IPS-NIHi11 (cell line): ENCODE measurements around the gene NKIRAS1.
A peak's percentile ranks its signal among the peaks of the same experiment; 100 is the strongest.
"Not testable (repeated sequence)": the region's sequence is repeated elsewhere in the genome, so short reads cannot be mapped to it uniquely, and the experiment has no call there.

Experiments used
- DNase-seq: peaks from one replicate; pipeline ENCODE4 v3.0.0; 2012; ENCODE audit warnings: mixed read lengths, low spot score

The NKIRAS1 gene

DNA sequence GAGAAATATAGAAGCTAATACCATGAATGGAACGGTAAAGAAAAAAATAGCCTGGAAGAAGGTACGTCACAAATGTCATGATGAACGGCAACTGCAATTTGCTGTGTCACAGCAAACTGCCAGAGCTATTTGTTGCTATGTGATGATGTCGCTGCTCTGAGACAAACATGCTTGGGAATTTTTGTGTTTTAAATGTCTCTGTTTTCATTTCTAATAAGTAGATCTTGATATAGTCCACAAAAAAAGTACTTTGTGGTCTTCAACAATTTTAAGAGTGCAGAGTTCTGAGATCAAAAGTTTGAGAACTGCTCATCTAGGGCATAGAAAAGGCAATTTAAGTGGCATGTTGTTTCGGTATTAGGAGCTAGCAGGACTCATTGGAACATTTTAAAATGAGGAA, 24.0 kb upstream of the NKIRAS1 start:
- DNase-seq: no peak

DNA sequence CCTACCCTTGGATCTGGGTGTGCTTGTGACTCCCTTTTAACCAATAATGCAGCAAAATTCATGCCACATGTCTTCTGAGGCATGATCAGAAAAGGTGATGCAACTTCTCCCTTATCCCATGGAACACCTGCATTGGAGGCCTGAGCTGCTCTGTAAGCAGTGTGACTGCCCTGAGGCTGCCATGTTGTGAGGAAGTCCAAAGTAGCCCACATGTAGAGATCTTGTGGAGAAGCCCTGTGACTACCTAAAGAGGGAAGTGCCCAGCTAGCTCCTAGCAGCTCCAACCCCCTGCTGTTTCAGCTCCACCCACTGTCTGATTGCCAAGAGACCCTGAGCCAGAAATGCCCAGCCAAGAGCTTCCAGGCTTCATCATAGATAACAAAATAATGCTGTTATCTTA, 21.9 kb upstream of the NKIRAS1 start:
- no peak for DNase-seq

DNA sequence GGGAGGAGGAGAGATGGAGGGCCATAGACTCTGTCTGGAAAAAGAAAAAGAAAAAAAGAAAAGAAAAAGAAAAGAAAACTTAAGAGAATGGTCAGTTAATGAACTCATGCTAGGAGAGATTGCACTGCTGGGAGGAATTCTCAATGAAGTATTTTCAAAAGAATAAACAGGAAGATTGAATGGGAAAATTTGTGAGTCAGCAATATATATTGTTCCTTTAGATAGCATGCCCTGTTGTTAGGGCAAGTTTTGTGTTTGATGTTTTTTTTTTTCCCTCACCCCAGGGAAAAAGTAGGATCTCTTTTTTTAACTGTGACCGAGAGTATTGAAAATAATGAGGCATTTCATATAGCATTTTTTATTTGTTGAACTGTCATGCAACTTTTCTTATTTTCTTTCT, 20.5 kb upstream of the NKIRAS1 start:
- DNase-seq: no peak

- DNase-seq: no peak
Measured at GRCh38 chr3:23934253-23934652, 17.5 kb upstream of the NKIRAS1 start.

DNA sequence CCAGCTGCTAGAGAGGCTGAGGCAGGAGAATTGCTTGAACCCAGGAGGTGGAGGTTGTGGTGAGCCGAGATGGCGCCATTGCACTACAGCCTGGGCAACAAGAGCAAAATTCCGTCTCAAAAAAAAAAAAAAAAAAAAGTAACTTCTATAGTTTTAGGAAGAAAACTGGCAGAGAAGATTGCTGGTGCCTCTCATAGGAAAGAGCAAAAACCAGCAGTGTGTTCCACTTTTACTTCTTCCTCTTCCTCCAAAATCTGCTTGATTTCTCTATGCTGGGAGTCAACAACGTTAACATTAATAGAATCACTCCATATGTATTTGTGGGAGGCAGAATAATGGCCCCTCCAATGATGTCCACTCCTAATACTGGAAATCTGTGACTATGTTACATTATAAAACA, 15.8 kb upstream of the NKIRAS1 start:
- DNase-seq: no peak

GRCh38 chr3:23931597-23931996, 14.8 kb upstream of the NKIRAS1 start:
- DNase-seq: no peak

DNA sequence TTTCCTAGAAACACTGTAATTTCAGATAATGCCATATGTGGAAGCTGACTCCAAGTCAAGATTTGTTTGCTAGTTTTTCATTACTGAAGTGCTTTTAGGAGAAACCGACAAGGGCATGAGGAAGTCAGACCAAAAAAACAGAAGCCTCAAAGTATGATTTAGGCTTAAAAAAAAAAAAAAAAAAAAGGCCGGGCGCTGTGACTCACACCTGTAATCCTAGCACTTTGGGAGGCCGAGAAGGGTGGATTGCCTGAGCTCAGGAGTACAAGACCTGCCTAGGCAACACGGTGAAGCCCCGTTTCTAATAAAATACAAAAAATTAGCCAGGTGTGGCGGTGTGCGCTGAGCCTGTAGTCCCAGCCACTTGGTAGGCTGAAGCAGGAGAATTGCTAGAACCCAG, 11.7 kb upstream of the NKIRAS1 start:
- DNase-seq: no peak

DNA sequence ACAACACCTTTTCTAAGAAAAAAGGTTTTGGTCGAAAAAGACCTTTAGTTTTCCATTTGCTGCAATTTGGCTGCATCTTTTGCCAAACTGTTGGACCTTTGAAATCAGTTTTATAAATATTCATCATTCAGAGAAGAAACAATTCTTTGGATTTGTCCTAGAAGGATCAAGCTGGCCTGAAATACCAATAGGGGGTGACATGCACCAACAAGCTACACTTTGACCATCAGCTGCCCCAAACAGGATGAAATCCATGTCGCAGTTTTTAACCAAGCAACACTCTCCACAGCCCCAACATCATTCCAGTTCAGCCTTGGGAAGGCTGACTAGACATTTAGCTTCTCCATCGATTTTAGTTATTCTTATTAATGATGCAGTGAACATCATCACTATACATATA, 9.9 kb upstream of the NKIRAS1 start:
- DNase-seq: no peak

GRCh38 chr3:23926246-23926645, 9.5 kb upstream of the NKIRAS1 start:
- DNase-seq: no peak

DNA sequence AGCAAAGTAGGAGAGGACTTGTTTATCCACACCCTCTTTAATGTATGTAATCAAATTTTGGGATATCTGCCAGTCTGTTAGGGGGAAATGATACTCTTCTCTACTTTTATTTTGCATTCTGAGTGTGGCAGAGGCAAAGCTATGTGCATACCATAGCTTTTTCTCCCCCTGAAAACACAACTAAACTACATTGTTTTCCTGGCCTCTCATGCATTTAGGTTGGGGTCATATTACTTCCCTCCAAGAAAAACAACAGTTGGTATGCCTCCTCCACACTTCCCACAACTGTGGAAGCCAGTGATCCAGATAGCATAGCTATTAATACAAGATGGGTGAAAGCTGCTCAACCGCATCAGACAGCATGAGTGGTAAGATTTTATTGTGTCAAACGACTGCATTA, 7.0 kb upstream of the NKIRAS1 start:
- DNase-seq: peak; percentile 38

- DNase-seq: no peak
Measured at GRCh38 chr3:23921052-23921511, 4.3 kb upstream of the NKIRAS1 start.

- no peak for DNase-seq
Measured at GRCh38 chr3:23920151-23920655, 3.4 kb upstream of the NKIRAS1 start.

- no peak for DNase-seq
Measured at GRCh38 chr3:23919628-23920027, 2.8 kb upstream of the NKIRAS1 start.

DNA sequence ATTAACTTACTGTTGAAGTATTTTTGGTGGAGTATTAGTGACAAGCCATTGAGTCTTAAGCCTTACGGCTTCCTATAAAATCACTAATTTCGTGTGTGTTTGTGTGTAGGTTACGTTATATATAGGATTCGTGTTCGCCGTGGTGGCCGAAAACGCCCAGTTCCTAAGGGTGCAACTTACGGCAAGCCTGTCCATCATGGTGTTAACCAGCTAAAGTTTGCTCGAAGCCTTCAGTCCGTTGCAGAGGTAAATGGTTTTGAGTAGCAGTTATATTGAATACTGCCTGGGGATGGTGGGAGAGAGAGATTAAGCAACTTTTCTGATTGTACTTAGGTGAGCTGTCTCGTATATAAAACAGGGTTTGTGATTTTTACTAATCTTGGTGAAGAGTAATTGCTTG, 1.5 kb upstream of the NKIRAS1 start:
- DNase-seq: not testable (repeated sequence)

DNA sequence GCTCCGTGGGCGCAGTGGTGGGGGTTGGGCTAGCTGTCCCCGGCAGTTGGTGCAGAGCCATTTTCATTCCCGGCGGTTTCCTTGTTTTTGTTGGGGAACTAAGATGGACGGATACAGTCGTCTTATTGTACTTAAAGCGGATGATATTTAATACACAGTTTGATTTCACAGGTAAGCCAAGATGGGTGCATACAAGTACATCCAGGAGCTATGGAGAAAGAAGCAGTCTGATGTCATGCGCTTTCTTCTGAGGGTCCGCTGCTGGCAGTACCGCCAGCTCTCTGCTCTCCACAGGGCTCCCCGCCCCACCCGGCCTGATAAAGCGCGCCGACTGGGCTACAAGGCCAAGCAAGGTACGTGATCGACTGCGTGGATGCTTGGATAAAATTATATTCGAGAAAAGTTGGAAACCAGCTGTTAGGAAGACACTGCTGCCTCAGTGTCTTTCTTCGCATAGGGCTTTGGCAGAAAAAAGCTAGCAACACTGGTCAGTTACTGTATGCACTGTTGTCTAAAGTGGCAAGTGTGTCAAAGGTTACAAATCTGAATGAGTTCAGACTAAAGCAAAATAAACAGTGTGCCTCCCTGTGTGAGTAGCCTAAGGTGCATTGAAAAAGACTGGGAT, 1.0 kb upstream of the NKIRAS1 start:
- not testable (repeated sequence) for DNase-seq

- peak; percentile 59 for DNase-seq
Measured at GRCh38 chr3:23916152-23916885, 471 bp downstream of the NKIRAS1 start.

- DNase-seq: no peak
Measured at GRCh38 chr3:23915537-23916108, 1.2 kb downstream of the NKIRAS1 start.

GRCh38 chr3:23913873-23914743, 2.7 kb downstream of the NKIRAS1 start:
- DNase-seq: no peak

DNA sequence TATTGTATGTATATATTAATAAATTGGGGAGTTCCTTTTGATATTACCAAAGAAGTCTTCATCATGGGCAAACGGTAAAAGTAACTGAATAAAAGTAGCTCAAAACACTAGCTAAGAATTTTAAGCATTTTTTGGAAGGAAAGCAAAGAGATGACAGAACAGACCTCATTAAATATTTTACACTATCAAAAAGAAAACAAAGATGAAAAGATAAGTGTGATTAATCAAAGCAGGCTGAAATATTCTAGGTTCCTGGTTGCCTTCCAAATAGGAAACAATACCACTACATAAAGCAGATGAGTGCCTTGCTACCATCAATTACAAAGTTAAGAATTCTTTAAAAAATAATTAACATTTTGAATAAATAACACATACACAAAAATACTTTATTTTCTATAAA, 3.6 kb downstream of the NKIRAS1 start:
- DNase-seq: no peak

DNA sequence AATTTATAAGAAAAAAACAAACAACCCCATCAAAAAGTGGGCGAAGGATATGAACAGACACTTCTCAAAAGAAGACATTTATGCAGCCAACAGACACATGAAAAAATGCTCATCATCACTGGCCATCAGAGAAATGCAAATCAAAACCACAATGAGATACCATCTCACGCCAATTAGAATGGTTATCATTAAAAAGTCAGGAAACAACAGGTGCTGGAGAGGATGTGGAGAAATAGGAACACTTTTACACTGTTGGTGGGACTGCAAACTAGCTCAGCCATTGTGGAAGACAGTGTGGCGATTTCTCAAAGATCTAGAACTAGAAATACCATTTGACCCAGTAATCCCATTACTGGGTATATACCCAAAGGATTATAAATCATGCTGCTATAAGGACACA, 4.5 kb downstream of the NKIRAS1 start:
- not testable (repeated sequence) for DNase-seq

DNA sequence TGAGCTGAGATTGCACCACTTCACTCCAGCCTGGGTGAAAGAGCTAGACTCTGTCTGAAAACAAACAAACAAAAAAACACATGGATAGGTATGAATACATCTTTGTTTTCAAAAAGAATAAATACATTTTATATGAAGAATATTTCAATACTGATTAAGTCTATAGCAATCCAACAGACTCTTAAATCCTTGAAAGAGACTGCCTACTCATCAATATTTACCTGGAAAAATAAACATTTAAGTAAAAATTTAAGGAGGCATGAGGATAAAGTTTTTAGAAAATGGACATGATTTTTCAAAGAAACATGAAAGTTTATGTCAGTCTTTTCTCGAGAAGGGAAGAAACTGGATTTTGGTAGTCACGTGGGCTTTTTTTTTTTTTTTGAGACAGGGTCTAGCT, 5.4 kb downstream of the NKIRAS1 start:
- no peak for DNase-seq

- no peak for DNase-seq
Measured at GRCh38 chr3:23909341-23909740, 7.4 kb downstream of the NKIRAS1 start.
